H1 (cell line): ENCODE measurements around the gene LARP4B.

Source experiments
- CHD1 ChIP-seq: IDR thresholded peaks from 2 replicates; pipeline ENCODE4 v1.6.1; 2012; ENCODE audit warnings: low read depth, low read length, improper control_type of control experiment
- CTCF ChIP-seq, 3 experiments: IDR thresholded peaks; 1 replicate in 2 of 3; 2 replicates in 1 of 3; pipeline versions ENCODE4 v1.5.1 to v1.6.1; 2011; ENCODE audit warnings: low read length in 3 of 3, mild to moderate bottlenecking in 3 of 3, inconsistent platforms in 2 of 3, low read depth in 1 of 3, moderate library complexity in 1 of 3; ENCODE audit not compliant: insufficient read depth in 1 of 3; ENCODE audit errors: control extremely low read depth in 1 of 3
- EZH2 ChIP-seq: fragments of 200-600 bp; sonication (generic); IDR thresholded peaks from 2 replicates; pipeline ENCODE4 v1.7.1; 2012; ENCODE audit warnings: low read depth, mild to moderate bottlenecking, moderate library complexity, low read length, inconsistent platforms; ENCODE audit not compliant: severe bottlenecking
- JUN ChIP-seq: IDR thresholded peaks from 2 replicates; pipeline ENCODE4 v1.6.1; 2011; ENCODE audit warnings: low read depth, mild to moderate bottlenecking, improper control_type of control experiment, low read length
- TAF7 ChIP-seq: optimal IDR thresholded peaks from 2 replicates; pipeline ENCODE3; 2011; ENCODE audit warnings: low read depth, mild to moderate bottlenecking, inconsistent platforms, low read length, moderate library complexity, borderline replicate concordance

GRCh38 chr10:876438-876837 lies 55.1 kb downstream of the LARP4B start:
- no peak for TF ChIP-seq CTCF (IDR thresholded peaks at IDR 0.05; ENCODE audit: control extremely low read depth in 1 of 3, insufficient read depth in 1 of 3, low read depth in 1 of 3, low read length in 3 of 3)
- TF ChIP-seq EZH2 = no peak
- no peak for TF ChIP-seq TAF7
- TF ChIP-seq JUN = no peak
- no peak for TF ChIP-seq CHD1
